Measurements from ENCODE around the gene RERE.

GRCh38 chr1:8457760-8458381, 359.6 kb downstream of the RERE start:
- no peak for TF ChIP-seq CTCF (IDR thresholded peaks at IDR 0.05)
- no peak for TF ChIP-seq POLR2AphosphoS5 (IDR thresholded peaks at IDR 0.05; ENCODE audit: low read depth, low read length)

All from Panc1 (cell line).